A549 (cell line): ENCODE results near the gene ADGRG3. TPM values are rescaled to one million over a fixed set of nuclear protein-coding genes. Genes with fewer than 3 reads are reported as not detected.

Experiments used
- ATAC-seq, 2 experiments: fragments of 200-7000 bp in 1 of 2; fragments of >200 bp in 1 of 2; cut with Nextera tagmentation in 1 of 2; cut with Tn5 transposase in 1 of 2; 3 replicates each; pipeline versions ENCODE4 v1.8.0 to v1.9.1; 2018 to 2020; ENCODE audit warnings: mild to moderate bottlenecking in 1 of 2, moderate library complexity in 1 of 2
- CTCF ChIA-PET: fragments of 300-600 bp; sonication (Branson Sonifier 250); formaldehyde crosslinking; extraction: SDS; loops from one replicate; lab custom pipeline; 2021; ENCODE audit warnings: antibody characterized with exemption, inconsistent platforms; lab: Yijun Ruan, JAX
- POLR2A ChIA-PET: fragments of 350-600 bp; formaldehyde crosslinking; extraction: SDS; loops from one replicate; lab custom pipeline; 2021; ENCODE audit warnings: antibody characterized with exemption, inconsistent platforms; lab: Yijun Ruan, JAX
- DNase-seq, 2 experiments: peaks; one replicate each; pipeline versions ENCODE4 v3.0.0 to v3.0.0-alpha.2; 2011 to 2016; ENCODE audit warnings: low read depth in 1 of 2, low spot score in 1 of 2
- FAIRE-seq: peaks from 2 replicates; lab custom pipeline; 2011; peaks lifted over from hg19 to GRCh38; lab: Jason Lieb, UNC
- H3K27ac ChIP-seq, 2 experiments: fragments of >200 bp; sonication (Bioruptor Twin); formaldehyde crosslinking; 3 replicates each; pipeline ENCODE4 v1.5.1; 2016 to 2017
- H3K4me1 ChIP-seq: fragments of >200 bp; sonication (Bioruptor Twin); formaldehyde crosslinking; 3 replicates; pipeline ENCODE4 v1.6.1; 2016
- H3K4me2 ChIP-seq: fragments of >200 bp; sonication (Bioruptor Twin); formaldehyde crosslinking; 3 replicates; pipeline ENCODE4 v1.6.1; 2016
- H3K4me3 ChIP-seq: fragments of >200 bp; sonication (Bioruptor Twin); formaldehyde crosslinking; 3 replicates; pipeline ENCODE4 v1.5.1; 2016
- H3K9me3 ChIP-seq: fragments of >200 bp; sonication (Bioruptor Twin); formaldehyde crosslinking; 3 replicates; pipeline ENCODE4 v1.6.1; 2016
- ATOH8 ChIP-seq: fragments of 250-450 bp; sonication (Bioruptor Pico); IDR thresholded peaks from 2 replicates; pipeline ENCODE4 v1.5.0; 2020; ENCODE audit warnings: low read depth, mild to moderate bottlenecking, moderate library complexity
- CEBPB ChIP-seq, 2 experiments: fragments of >200 bp in 1 of 2; sonication (Bioruptor Twin) in 1 of 2; formaldehyde crosslinking in 1 of 2; IDR thresholded peaks; 2 replicates each; pipeline ENCODE4 v1.6.1; 2012 to 2016
- EHMT2 ChIP-seq: fragments of 200-600 bp; sonication (generic); IDR thresholded peaks from 2 replicates; pipeline ENCODE4 v1.6.1; 2016; ENCODE audit warnings: antibody characterized with exemption, low read depth, mild to moderate bottlenecking, moderate library complexity
- FOSB ChIP-seq: fragments of 250-450 bp; sonication (Bioruptor Pico); IDR thresholded peaks from 2 replicates; pipeline ENCODE4 v1.5.0; 2020; ENCODE audit warnings: mild to moderate bottlenecking, moderate library complexity
- HES2 ChIP-seq: fragments of >200 bp; sonication (Bioruptor Twin); formaldehyde crosslinking; IDR thresholded peaks from 2 replicates; pipeline ENCODE4 v1.6.1; 2016
- HEYL ChIP-seq: fragments of 250-450 bp; sonication (Bioruptor Pico); IDR thresholded peaks from 2 replicates; pipeline ENCODE4 v1.8.0; 2021; ENCODE audit warnings: mild to moderate bottlenecking, moderate library complexity
- HOXA7 ChIP-seq: fragments of 250-450 bp; sonication (Bioruptor Pico); IDR thresholded peaks from 2 replicates; pipeline ENCODE4 v1.5.0; 2020; ENCODE audit warnings: mild to moderate bottlenecking, moderate library complexity
- HOXB5 ChIP-seq: fragments of 250-450 bp; sonication (Bioruptor Pico); IDR thresholded peaks from 2 replicates; pipeline ENCODE4 v1.5.0; 2020; ENCODE audit warnings: mild to moderate bottlenecking, moderate library complexity
- JUNB ChIP-seq: fragments of >200 bp; sonication (Bioruptor Twin); formaldehyde crosslinking; IDR thresholded peaks from 2 replicates; pipeline ENCODE4 v1.6.1; 2016
- KDM5A ChIP-seq: fragments of 200-600 bp; sonication (generic); IDR thresholded peaks from 2 replicates; pipeline ENCODE4 v1.6.1; 2016; ENCODE audit warnings: antibody characterized with exemption, mild to moderate bottlenecking
- MAZ ChIP-seq: fragments of 150-350 bp; IDR thresholded peaks from 2 replicates; pipeline ENCODE4 v1.6.1; 2014; ENCODE audit warnings: antibody characterized with exemption, low read depth, low read length, borderline replicate concordance
- NR3C1 ChIP-seq: fragments of >200 bp; sonication (Bioruptor Twin); formaldehyde crosslinking; IDR thresholded peaks from 3 replicates; pipeline ENCODE4 v1.6.1; 2017
- PBX3 ChIP-seq: IDR thresholded peaks from 2 replicates; pipeline ENCODE4 v1.6.1; 2012
- POLR2A ChIP-seq: IDR thresholded peaks from 2 replicates; pipeline ENCODE4 v1.6.1; 2012; ENCODE audit warnings: mild to moderate bottlenecking, low read length
- POLR2AphosphoS2 ChIP-seq: conservative IDR thresholded peaks from 2 replicates; pipeline ENCODE4 v1.6.1; 2012; ENCODE audit warnings: low read length, improper control_type of control experiment, inconsistent platforms
- RARB ChIP-seq: fragments of 250-450 bp; sonication (Bioruptor Pico); IDR thresholded peaks from 2 replicates; pipeline ENCODE4 v1.8.0; 2021; ENCODE audit warnings: mild to moderate bottlenecking, moderate library complexity
- RFX5 ChIP-seq: fragments of 450-650 bp; IDR thresholded peaks from 2 replicates; pipeline ENCODE4 v1.7.1; 2014; ENCODE audit warnings: antibody characterized with exemption, mild to moderate bottlenecking, moderate library complexity
- SREBF2 ChIP-seq: fragments of 450-650 bp; IDR thresholded peaks from 2 replicates; pipeline ENCODE4 v1.6.1; 2014; ENCODE audit warnings: mild to moderate bottlenecking, moderate library complexity
- TFCP2L1 ChIP-seq: fragments of 250-450 bp; sonication (Bioruptor Pico); IDR thresholded peaks from 2 replicates; pipeline ENCODE4 v1.5.0; 2021; ENCODE audit warnings: mild to moderate bottlenecking
- TP53 ChIP-seq: fragments of 250-450 bp; sonication (Bioruptor Pico); IDR thresholded peaks from 2 replicates; pipeline ENCODE4 v1.5.0; 2021; ENCODE audit warnings: mild to moderate bottlenecking, moderate library complexity
- ZSCAN20 ChIP-seq: fragments of 250-450 bp; sonication (Bioruptor Pico); IDR thresholded peaks from 2 replicates; pipeline ENCODE4 v1.8.0; 2022; ENCODE audit warnings: mild to moderate bottlenecking, moderate library complexity
- WGBS: methylation state at CpG from one replicate; pipeline ENCODE4 v1.1.6; 2017; ENCODE audit errors: missing lambda C conversion rate; 5-methylcytosine and 5-hydroxymethylcytosine counted together
- polyA plus RNA-seq, 4 experiments: library from polyadenylated mRNA; depleted of rRNA in 3 of 4; stranded (reverse); fragments of >200 nt; fragmentation: RNase III in 1 of 4; extraction: RNeasy Plus Mini Kit Qiagen cat#74134 plus additional on column Dnase treatment in 1 of 4; gene quantifications; 2 replicates in 3 of 4; 3 replicates in 1 of 4; pipeline ENCODE4 v1.2.3, GENCODE V29; 2011 to 2017

The ADGRG3 gene
- polyA plus RNA-seq, 2 of the 4 experiments (the other 2 are of a cell fraction): 0.25 to 0.45 TPM

GRCh38 chr16:57688487-57688986 lies 20.4 kb downstream of the ADGRG3 start:
- DNase-seq: no peak
- no peak for TF ChIP-seq HEYL (CRISPR knock-in tag)
- TF ChIP-seq JUNB: no peak
- TF ChIP-seq HOXB5 (CRISPR knock-in tag): no peak
- no peak for TF ChIP-seq RFX5
- no peak for TF ChIP-seq TP53 (CRISPR knock-in tag)
- TF ChIP-seq, all 56 proteins: peak for 0
- Histone ChIP-seq H3K27ac (peak overlapping the region in 1 of 2 experiments; percentile 54; a peak in 1 of 6 replicates), H3K4me1 (peaks cover 12% of the 10 kb centered on the region), H3K9me3 (no peaks in the 10 kb centered on the region), H3K4me3 (no peak overlapping the region), H3K4me2 (peak overlapping the region; percentile 25; the same call in 1 of the 3 replicates)
- ATAC-seq (no peak), FAIRE-seq (no peak)
- POLR2A ChIA-PET: no interaction called here
- CTCF ChIA-PET: interaction anchor here (1.3 to 2.0 kb wide), 3 partner anchors 7 to 113 kb away, joined by 3 to 5 read pairs (median 4); no protein-coding TSS in a partner anchor
- WGBS: 81% methylated on average over 3 of the region's 4 CpGs

GRCh38 chr16:57688987-57689761 lies 21.1 kb downstream of the ADGRG3 start:
- POLR2A ChIA-PET: no interaction called here
- 56% methylated on average over 12 of the region's 15 CpGs for WGBS
- CTCF ChIA-PET: interaction anchor here (1.2 to 2.0 kb wide), 6 partner anchors 8 to 114 kb away, joined by 3 to 5 read pairs (median 3); no protein-coding TSS in a partner anchor
- ATAC-seq: peak in 1 of 2 experiments; percentile 38; a peak in 3 of 6 replicates
- TF ChIP-seq FOSB: no peak
- no peak for TF ChIP-seq JUNB
- TF ChIP-seq PBX3: no peak
- no peak for TF ChIP-seq HES2
- no peak for TF ChIP-seq NR3C1
- no peak for TF ChIP-seq EHMT2
- no peak for TF ChIP-seq ZSCAN20 (CRISPR knock-in tag)
- TF ChIP-seq POLR2A: no peak
- no peak for TF ChIP-seq POLR2AphosphoS2
- TF ChIP-seq SREBF2: no peak
- TF ChIP-seq MAZ: no peak
- TF ChIP-seq RARB (CRISPR knock-in tag): no peak
- no peak for TF ChIP-seq KDM5A
- TF ChIP-seq CEBPB (IDR thresholded peaks at IDR 0.05): no peak
- no peak for TF ChIP-seq HOXA7
- no peak for TF ChIP-seq TFCP2L1 (CRISPR knock-in tag)
- no peak for TF ChIP-seq HOXB5 (CRISPR knock-in tag)
- no peak for TF ChIP-seq ATOH8 (CRISPR knock-in tag)
- Histone ChIP-seq H3K4me2 (peak overlapping the region; percentile 25; the same call in 1 of the 3 replicates), H3K4me1 (peaks cover 12% of the 10 kb centered on the region), H3K27ac (peak overlapping the region; percentile 4 to 54; a peak in 1 of 6 replicates), H3K9me3 (no peaks in the 10 kb centered on the region), H3K4me3 (no peak overlapping the region)
- DNase-seq: no peak
- FAIRE-seq: no peak
